Measurements from ENCODE around the gene LARP1. TPM values are rescaled to one million over a fixed set of nuclear protein-coding genes. Genes with fewer than 3 reads are reported as not detected.
A peak's percentile ranks its signal among the peaks of the same experiment; 100 is the strongest.
"Not testable (repeated sequence)": the region's sequence is repeated elsewhere in the genome, so short reads cannot be mapped to it uniquely, and the experiment has no call there.

The LARP1 gene
- total RNA-seq, 1 experiment from 2014 or later: 63.9 TPM

- Histone ChIP-seq H3K4me1 (ENCODE audit: insufficient read depth, low read length) (peaks cover 29% of the 10 kb centered on the region), H3K36me3 (ENCODE audit: low read depth, low read length) (no peaks in the 10 kb centered on the region; the same call in 1 of the 2 replicates), H3F3A (ENCODE audit: low read length, unreplicated experiment) (no peaks in the 10 kb centered on the region), H2AFZ (ENCODE audit: low read length) (no peak overlapping the region), H3K4me3 (ENCODE audit: low read length) (no peak overlapping the region), H3K9me2 (replicated peaks; ENCODE audit: low read length) (no peaks in the 10 kb centered on the region), H3K4me2 (ENCODE audit: low read length) (peak overlapping the region; percentile 61), H3K27ac (ENCODE audit: low read length) (peak overlapping the region; percentile 87), H3K79me2 (ENCODE audit: low read length) (no peaks in the 10 kb centered on the region), H3K9me3 (ENCODE audit: low read length) (no peaks in the 10 kb centered on the region), H4K20me1 (ENCODE audit: low read length) (no peaks in the 10 kb centered on the region), H3K27me3 (ENCODE audit: low read length) (no peaks in the 10 kb centered on the region), H3K9ac (ENCODE audit: low read length) (peak overlapping the region; percentile 7; the same call in 1 of the 2 replicates)
- no TSS peak for BruUV-seq (replicated peaks)
- ChIA-PET POLR2A (ENCODE audit: unreplicated experiment) (no interaction called here), CTCF (no interaction called here)
- no peak; the same call in 1 of the 2 replicates for ATAC-seq
- intact Hi-C loops (cut with micrococcal nuclease): no loop called here
- no peak for DNase-seq
- TF ChIP-seq EZH2phosphoT487 (IDR thresholded peaks at IDR 0.05; ENCODE audit: borderline replicate concordance, low read length): no peak
- TF ChIP-seq EZH2 (IDR thresholded peaks at IDR 0.05; ENCODE audit: low read length, unreplicated experiment): no peak
- TF ChIP-seq, protein P1, sequence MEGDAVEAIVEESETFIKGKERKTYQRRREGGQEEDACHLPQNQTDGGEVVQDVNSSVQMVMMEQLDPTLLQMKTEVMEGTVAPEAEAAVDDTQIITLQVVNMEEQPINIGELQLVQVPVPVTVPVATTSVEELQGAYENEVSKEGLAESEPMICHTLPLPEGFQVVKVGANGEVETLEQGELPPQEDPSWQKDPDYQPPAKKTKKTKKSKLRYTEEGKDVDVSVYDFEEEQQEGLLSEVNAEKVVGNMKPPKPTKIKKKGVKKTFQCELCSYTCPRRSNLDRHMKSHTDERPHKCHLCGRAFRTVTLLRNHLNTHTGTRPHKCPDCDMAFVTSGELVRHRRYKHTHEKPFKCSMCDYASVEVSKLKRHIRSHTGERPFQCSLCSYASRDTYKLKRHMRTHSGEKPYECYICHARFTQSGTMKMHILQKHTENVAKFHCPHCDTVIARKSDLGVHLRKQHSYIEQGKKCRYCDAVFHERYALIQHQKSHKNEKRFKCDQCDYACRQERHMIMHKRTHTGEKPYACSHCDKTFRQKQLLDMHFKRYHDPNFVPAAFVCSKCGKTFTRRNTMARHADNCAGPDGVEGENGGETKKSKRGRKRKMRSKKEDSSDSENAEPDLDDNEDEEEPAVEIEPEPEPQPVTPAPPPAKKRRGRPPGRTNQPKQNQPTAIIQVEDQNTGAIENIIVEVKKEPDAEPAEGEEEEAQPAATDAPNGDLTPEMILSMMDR (conservative IDR thresholded peaks at IDR 0.05; ENCODE audit: low read depth, low read length): no peak
Observed at GRCh38 chr5:154830219-154830595, 75.0 kb downstream of the LARP1 start.

DNA sequence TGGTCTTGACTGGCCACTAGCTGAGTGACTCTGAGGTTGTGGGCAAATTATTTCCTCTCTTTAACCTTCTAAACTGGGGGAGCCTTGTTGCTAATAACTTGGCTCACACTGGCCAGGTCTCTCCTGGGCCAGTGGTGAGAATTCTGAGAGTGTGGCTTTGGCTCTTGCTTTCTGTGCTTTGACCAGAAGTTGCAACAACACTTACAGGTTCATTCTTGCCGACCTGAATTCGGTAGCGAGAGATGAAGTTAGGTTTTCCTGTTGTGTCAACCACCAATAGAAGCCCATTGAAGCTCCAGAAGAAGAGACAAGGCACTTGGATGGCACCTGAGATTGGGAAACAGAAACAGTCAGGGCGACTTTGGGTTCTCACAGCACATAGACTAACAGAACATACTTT is 75.4 kb downstream of the LARP1 start:
- ChIA-PET CTCF (no interaction called here), POLR2A (ENCODE audit: unreplicated experiment) (no interaction called here)
- Histone ChIP-seq H3K4me1 (ENCODE audit: insufficient read depth, low read length) (peaks cover 29% of the 10 kb centered on the region), H3K27ac (ENCODE audit: low read length) (peak overlapping the region; percentile 87), H3K27me3 (ENCODE audit: low read length) (no peaks in the 10 kb centered on the region), H3K9ac (ENCODE audit: low read length) (peak overlapping the region; percentile 7; the same call in 1 of the 2 replicates), H2AFZ (ENCODE audit: low read length) (no peak overlapping the region), H3K9me3 (ENCODE audit: low read length) (no peaks in the 10 kb centered on the region), H3F3A (ENCODE audit: low read length, unreplicated experiment) (no peaks in the 10 kb centered on the region), H3K36me3 (ENCODE audit: low read depth, low read length) (no peaks in the 10 kb centered on the region; the same call in 1 of the 2 replicates), H3K9me2 (replicated peaks; ENCODE audit: low read length) (no peaks in the 10 kb centered on the region), H3K4me3 (ENCODE audit: low read length) (no peak overlapping the region), H3K79me2 (ENCODE audit: low read length) (no peaks in the 10 kb centered on the region), H3K4me2 (ENCODE audit: low read length) (peak overlapping the region; percentile 61), H4K20me1 (ENCODE audit: low read length) (no peaks in the 10 kb centered on the region)
- TF ChIP-seq, protein P1 (conservative IDR thresholded peaks at IDR 0.05; ENCODE audit: low read depth, low read length): no peak
- no peak for TF ChIP-seq EZH2phosphoT487 (IDR thresholded peaks at IDR 0.05; ENCODE audit: borderline replicate concordance, low read length)
- no peak for TF ChIP-seq EZH2 (IDR thresholded peaks at IDR 0.05; ENCODE audit: low read length, unreplicated experiment)
- ATAC-seq (no peak), DNase-seq (no peak)
- BruUV-seq (replicated peaks): no TSS peak
- intact Hi-C loops (cut with micrococcal nuclease): no loop called here

- Histone ChIP-seq H3K9ac (ENCODE audit: low read length) (no peak overlapping the region), H3K4me1 (ENCODE audit: insufficient read depth, low read length) (peaks cover 29% of the 10 kb centered on the region), H3K4me3 (ENCODE audit: low read length) (no peak overlapping the region), H3K4me2 (ENCODE audit: low read length) (no peak overlapping the region), H2AFZ (ENCODE audit: low read length) (no peak overlapping the region), H3K9me2 (replicated peaks; ENCODE audit: low read length) (no peaks in the 10 kb centered on the region), H3K9me3 (ENCODE audit: low read length) (no peaks in the 10 kb centered on the region), H3F3A (ENCODE audit: low read length, unreplicated experiment) (no peaks in the 10 kb centered on the region), H4K20me1 (ENCODE audit: low read length) (no peaks in the 10 kb centered on the region), H3K79me2 (ENCODE audit: low read length) (no peaks in the 10 kb centered on the region), H3K27me3 (ENCODE audit: low read length) (no peaks in the 10 kb centered on the region), H3K27ac (ENCODE audit: low read length) (no peak overlapping the region), H3K36me3 (ENCODE audit: low read depth, low read length) (no peaks in the 10 kb centered on the region; the same call in 1 of the 2 replicates)
- POLR2A ChIA-PET (ENCODE audit: unreplicated experiment): no interaction called here
- no peak for ATAC-seq
- BruUV-seq (replicated peaks): no TSS peak
- DNase-seq: no peak
- TF ChIP-seq EZH2phosphoT487 (IDR thresholded peaks at IDR 0.05; ENCODE audit: borderline replicate concordance, low read length): no peak
- TF ChIP-seq EZH2 (IDR thresholded peaks at IDR 0.05; ENCODE audit: low read length, unreplicated experiment): no peak
- TF ChIP-seq, protein P1 (conservative IDR thresholded peaks at IDR 0.05; ENCODE audit: low read depth, low read length): no peak
- intact Hi-C loops (cut with micrococcal nuclease): no loop called here
- CTCF ChIA-PET: no interaction called here
Observed at GRCh38 chr5:154831451-154831850, 76.3 kb downstream of the LARP1 start.

DNA sequence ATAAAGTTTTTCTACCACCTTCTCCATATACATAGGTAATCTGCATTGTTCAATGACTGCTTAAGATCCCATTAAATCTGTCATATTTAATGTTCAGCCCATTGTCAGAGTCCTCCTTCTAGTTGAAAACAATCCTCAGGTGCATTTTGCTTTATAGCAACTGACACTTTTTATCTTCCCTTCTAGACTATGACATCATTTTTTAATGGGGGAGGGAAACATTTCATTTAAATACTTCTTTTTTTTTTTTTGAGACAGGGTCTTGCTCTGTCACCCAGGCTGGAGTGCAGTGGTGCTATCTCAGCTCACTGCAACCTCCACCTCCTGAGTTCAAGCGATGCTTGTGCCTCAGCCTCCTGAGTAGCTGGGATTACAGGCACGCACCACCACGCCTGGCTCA is 77.6 kb downstream of the LARP1 start:
- H3K27me3 ChIP-seq (ENCODE audit: low read length); H3F3A ChIP-seq (ENCODE audit: low read length, unreplicated experiment); intact Hi-C loops (cut with micrococcal nuclease); H3K9me2 ChIP-seq (replicated peaks; ENCODE audit: low read length); H3K4me2 ChIP-seq (ENCODE audit: low read length); H3K9me3 ChIP-seq (ENCODE audit: low read length); H3K4me3 ChIP-seq (ENCODE audit: low read length); BruUV-seq (replicated peaks); H3K27ac ChIP-seq (ENCODE audit: low read length); H3K79me2 ChIP-seq (ENCODE audit: low read length); POLR2A ChIA-PET (ENCODE audit: unreplicated experiment); H3K9ac ChIP-seq (ENCODE audit: low read length); ATAC-seq; H3K36me3 ChIP-seq (ENCODE audit: low read depth, low read length); CTCF ChIA-PET; H4K20me1 ChIP-seq (ENCODE audit: low read length); H2AFZ ChIP-seq (ENCODE audit: low read length); DNase-seq: not testable (repeated sequence)
- H3K4me1 ChIP-seq (ENCODE audit: insufficient read depth, low read length): peaks cover 29% of the 10 kb centered on the region
